Activated B cell treated with CpG ODN at 0.5 μM for 24 hours (primary cell): Measurements from ENCODE around the gene CFAP61. TPM values are rescaled to one million over a fixed set of nuclear protein-coding genes. Genes with fewer than 3 reads are reported as not detected.

Source experiments
- ATAC-seq: fragments of 200-7000 bp; cut with Tn5 transposase; one replicate; pipeline ENCODE4 v1.10.0; 2021; ENCODE audit warnings: low read depth, mild to moderate bottlenecking, moderate library complexity
- CTCF ChIA-PET: fragments of 350-600 bp; sonication (Branson Sonifier 250); formaldehyde crosslinking; loops from one replicate; lab custom pipeline; 2021; ENCODE audit warnings: antibody characterized with exemption; lab: Charles Lee
- POLR2A ChIA-PET: fragments of 350-600 bp; sonication (Branson Sonifier 250); formaldehyde crosslinking; loops from one replicate; lab custom pipeline; 2021; ENCODE audit warnings: antibody characterized with exemption; lab: Charles Lee
- DNase-seq: peaks from one replicate; pipeline ENCODE4 v3.0.0; 2022
- H3K27ac Mint-ChIP-seq: one replicate; pipeline ENCODE4 v1.8.0; 2020; ENCODE audit warnings: mixed read lengths
- H3K27me3 Mint-ChIP-seq: one replicate; pipeline ENCODE4 v1.8.0; 2021; ENCODE audit warnings: mixed read lengths
- H3K36me3 Mint-ChIP-seq: one replicate; pipeline ENCODE4 v1.8.0; 2021; ENCODE audit warnings: low read depth, mixed read lengths
- H3K4me1 Mint-ChIP-seq: one replicate; pipeline ENCODE4 v1.8.0; 2021; ENCODE audit warnings: mixed read lengths
- H3K4me3 Mint-ChIP-seq: one replicate; pipeline ENCODE4 v1.8.0; 2020; ENCODE audit warnings: mild to moderate bottlenecking, mixed read lengths
- H3K9me3 Mint-ChIP-seq: one replicate; pipeline ENCODE4 v1.8.0; 2020; ENCODE audit warnings: mixed read lengths
- CTCF ChIP-seq: fragments of 200-600 bp; IDR thresholded peaks from one replicate; pipeline ENCODE4 v1.8.0; 2022; ENCODE audit warnings: antibody characterized with exemption, mild to moderate bottlenecking
- intact Hi-C: fragments of 100-400 bp; cut with micrococcal nuclease; formaldehyde crosslinking; loops from one replicate; pipeline ENCODE4 v1.15.1; 2024
- total RNA-seq: library from RNA; stranded (reverse); gene quantifications from 2 replicates; pipeline ENCODE4 v1.2.3, GENCODE V29; 2022

CFAP61 gene
- total RNA-seq, 1 donor from 2014 or later = not detected

GRCh38 chr20:20274821-20275220 is 222.5 kb downstream of the CFAP61 start:
- no peaks in the 10 kb centered on the region for H3K9me3 Mint-ChIP-seq
- no peak overlapping the region for H3K27ac Mint-ChIP-seq
- no peak for DNase-seq
- ChIA-PET POLR2A (no interaction called here), CTCF (no interaction called here)
- H3K27me3 Mint-ChIP-seq = peaks cover 22% of the 10 kb centered on the region
- ATAC-seq = no peak
- no peak overlapping the region for H3K4me3 Mint-ChIP-seq
- no peaks in the 10 kb centered on the region for H3K36me3 Mint-ChIP-seq
- H3K4me1 Mint-ChIP-seq = no peaks in the 10 kb centered on the region
- intact Hi-C loops = no loop called here
- TF ChIP-seq CTCF = no peak

GRCh38 chr20:20275636-20276035 is 223.3 kb downstream of the CFAP61 start:
- H3K4me1 Mint-ChIP-seq = no peaks in the 10 kb centered on the region

GRCh38 chr20:20276811-20277530 is 224.6 kb downstream of the CFAP61 start:
- TF ChIP-seq CTCF = no peak
- Mint-ChIP-seq H3K4me3 (no peak overlapping the region), H3K4me1 (no peaks in the 10 kb centered on the region), H3K36me3 (no peaks in the 10 kb centered on the region), H3K27ac (no peak overlapping the region), H3K9me3 (no peaks in the 10 kb centered on the region), H3K27me3 (peaks cover 23% of the 10 kb centered on the region)
- ChIA-PET CTCF (no interaction called here), POLR2A (no interaction called here)
- ATAC-seq (no peak), DNase-seq (no peak)
- intact Hi-C loops = no loop called here

More at GRCh38 chr20:20275636-20276035, 223.3 kb downstream of the CFAP61 start:
- Mint-ChIP-seq H3K4me3 (no peak overlapping the region), H3K27me3 (peaks cover 23% of the 10 kb centered on the region), H3K27ac (no peak overlapping the region), H3K9me3 (no peaks in the 10 kb centered on the region), H3K36me3 (no peaks in the 10 kb centered on the region)
- no peak for TF ChIP-seq CTCF
- CTCF ChIA-PET = no interaction called here
- POLR2A ChIA-PET = no interaction called here
- ATAC-seq (no peak), DNase-seq (no peak)
- intact Hi-C loops = no loop called here

GRCh38 chr20:20277894-20278335 is 225.6 kb downstream of the CFAP61 start:
- no peak for TF ChIP-seq CTCF
- Mint-ChIP-seq H3K36me3 (no peaks in the 10 kb centered on the region), H3K9me3 (no peaks in the 10 kb centered on the region), H3K27me3 (peaks cover 21% of the 10 kb centered on the region), H3K27ac (no peak overlapping the region), H3K4me3 (no peak overlapping the region), H3K4me1 (no peaks in the 10 kb centered on the region)
- ChIA-PET CTCF (no interaction called here), POLR2A (no interaction called here)
- no peak for ATAC-seq
- intact Hi-C loops = no loop called here
- DNase-seq = no peak

GRCh38 chr20:20286061-20286460 is 233.7 kb downstream of the CFAP61 start:
- ATAC-seq (no peak), DNase-seq (no peak)
- intact Hi-C loops = no loop called here
- POLR2A ChIA-PET = no interaction called here
- CTCF ChIA-PET = interaction anchor here (0.6 kb wide), 1 partner anchor 1228 kb away, joined by 3 read pairs; the partner anchor contains the start of gene NKX2-2
- Mint-ChIP-seq H3K36me3 (no peaks in the 10 kb centered on the region), H3K9me3 (peaks cover 4% of the 10 kb centered on the region), H3K27me3 (peaks cover 17% of the 10 kb centered on the region), H3K27ac (no peak overlapping the region), H3K4me3 (no peak overlapping the region), H3K4me1 (no peaks in the 10 kb centered on the region)
- no peak for TF ChIP-seq CTCF
